GM21360 (cell line): Measurements from ENCODE around the gene KCNK5.

ENCODE experiments used
- ATAC-seq: cut with Tn5 transposase; IDR thresholded peaks from one replicate; pipeline ENCODE4 v1.9.1; 2021; ENCODE audit warnings: mild to moderate bottlenecking, moderate library complexity; ENCODE audit not compliant: unreplicated experiment

The KCNK5 gene

DNA sequence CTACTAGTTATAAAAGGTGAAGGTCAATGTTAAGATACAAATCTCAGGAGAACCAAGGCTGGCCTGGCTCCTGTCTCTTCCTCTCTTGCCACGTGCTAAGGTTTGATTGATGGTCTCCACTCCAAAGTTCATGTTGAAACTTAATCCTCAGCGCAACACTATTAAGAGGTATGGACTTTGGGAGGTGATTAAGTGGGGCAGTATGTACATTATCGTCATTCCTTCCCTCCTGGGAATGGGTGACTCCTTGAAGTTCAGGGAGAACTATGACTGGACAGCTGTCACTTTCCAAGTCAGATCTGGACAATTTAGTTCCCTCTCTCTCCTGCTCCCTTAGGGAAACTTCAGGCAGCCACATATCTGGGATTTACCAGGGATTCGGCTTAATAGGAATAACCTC, 50.5 kb downstream of the KCNK5 start:
- ATAC-seq, result no peak

DNA sequence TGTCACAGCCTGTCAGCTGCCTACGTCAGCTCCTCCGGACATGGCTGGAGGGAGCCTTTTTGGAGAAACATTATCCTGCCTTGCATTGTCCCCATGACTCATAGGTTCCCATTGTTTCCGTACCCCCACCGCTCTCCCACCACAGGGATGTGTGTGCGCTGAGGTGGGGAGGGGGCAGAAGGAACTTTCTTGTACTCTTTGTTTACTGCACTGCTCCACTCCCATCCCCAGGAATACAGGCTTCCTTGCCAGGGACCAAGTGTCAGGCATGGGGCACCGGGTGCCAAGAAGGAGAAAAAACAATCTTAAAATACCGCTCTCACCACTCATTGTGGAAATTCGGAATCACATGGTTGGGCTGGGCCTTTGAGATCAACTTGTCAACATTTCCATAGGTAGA, 51.0 kb downstream of the KCNK5 start:
- no peak for ATAC-seq

DNA sequence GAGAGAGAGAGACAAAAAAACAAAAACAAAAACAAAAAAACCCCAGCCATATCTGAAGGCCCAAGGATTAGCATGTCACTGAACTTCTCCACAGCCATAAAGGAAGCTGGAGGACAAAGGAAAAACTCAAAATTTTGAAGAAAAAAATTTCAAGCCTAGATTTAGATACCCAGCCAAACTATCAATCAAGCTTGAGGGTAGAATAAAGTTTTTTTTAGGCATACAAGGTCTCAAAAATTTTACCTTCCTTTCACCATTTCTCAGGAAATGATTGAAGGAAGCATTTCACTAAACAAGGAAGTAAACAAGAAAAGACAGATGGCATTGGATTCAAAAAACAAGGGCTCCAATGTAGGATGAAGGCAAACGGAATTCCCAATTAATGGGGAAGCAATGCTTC, 52.1 kb downstream of the KCNK5 start:
- no peak for ATAC-seq

DNA sequence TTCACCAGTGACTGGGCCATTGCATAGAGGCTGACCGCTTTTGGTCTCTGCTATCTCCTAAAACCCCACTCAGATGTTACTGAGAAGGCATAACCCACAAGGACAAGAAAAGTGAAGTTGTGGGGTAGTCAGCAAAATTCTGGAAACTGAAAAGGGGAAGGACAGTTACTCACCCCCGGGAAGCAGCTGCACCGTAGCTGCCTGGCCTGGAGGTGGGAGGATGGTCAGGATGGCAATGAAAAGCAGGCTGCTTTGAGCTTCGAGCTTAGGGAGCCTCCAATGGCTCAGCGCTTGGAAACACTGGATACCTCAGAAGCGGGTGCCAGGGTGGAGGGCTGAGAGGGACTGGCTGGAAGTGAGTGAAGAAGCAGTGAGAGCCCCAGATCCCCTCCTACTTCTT, 56.0 kb downstream of the KCNK5 start:
- ATAC-seq, result no peak

DNA sequence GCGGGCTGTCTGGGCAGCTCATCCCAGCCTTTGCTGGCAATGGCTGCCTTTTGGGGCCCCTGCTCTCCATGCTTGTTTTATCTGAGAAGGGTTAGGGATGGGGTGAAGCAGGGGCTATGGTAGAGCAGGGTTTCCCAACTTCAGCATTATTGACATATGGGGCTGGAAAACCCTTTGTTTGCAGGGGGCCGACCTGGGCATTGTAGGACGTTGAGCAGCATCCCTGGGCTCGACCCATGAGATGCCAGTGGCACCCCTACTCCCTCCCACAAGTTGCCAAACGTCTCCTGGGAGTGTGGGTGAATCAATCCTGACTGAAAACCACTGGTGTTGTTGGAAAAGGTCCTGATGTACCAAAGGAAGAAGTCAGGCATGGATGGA, 56.9 kb downstream of the KCNK5 start:
- no peak for ATAC-seq

DNA sequence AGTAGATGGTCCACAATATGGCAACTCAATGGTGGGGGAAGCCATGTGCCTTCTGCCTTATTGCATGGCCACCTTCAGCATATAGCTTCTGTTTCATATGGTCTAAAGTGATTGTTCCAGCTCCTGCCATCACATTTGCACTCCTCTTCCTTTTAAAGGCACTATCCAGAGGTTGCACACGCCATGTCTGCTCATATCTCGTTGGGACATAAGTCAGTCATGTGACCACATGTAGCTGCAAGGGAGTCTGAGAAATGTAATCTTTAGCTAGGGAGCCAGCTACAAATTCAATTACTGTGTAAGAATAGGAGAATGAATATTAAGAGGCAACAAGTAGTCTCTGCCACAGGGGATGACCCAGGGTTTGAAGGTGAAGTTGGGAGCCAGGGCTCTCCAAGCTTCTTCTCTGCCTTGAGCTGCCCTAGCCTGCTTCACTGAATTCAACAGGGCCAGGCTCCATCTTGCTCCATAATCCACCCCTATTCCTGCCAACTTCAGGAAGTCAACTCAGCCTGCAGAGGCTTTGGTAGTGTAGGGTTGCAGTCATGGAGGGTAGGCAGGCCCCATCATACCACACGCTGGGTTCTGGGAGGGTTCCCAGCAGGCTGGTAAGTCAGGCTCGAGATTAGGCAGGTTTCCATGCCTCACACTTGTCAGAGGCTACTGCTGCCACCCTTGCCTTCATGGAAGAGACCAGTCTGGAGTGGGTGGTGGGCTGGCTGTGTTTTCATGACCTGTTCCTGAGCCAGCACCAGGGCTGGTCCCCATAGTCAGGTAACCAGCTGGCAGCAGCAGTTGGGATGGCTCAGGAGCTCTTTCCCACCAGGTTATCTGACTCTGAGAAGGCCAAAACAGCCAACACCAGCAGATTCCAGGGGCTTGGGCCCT, 57.5 kb downstream of the KCNK5 start:
- ATAC-seq, result no peak

DNA sequence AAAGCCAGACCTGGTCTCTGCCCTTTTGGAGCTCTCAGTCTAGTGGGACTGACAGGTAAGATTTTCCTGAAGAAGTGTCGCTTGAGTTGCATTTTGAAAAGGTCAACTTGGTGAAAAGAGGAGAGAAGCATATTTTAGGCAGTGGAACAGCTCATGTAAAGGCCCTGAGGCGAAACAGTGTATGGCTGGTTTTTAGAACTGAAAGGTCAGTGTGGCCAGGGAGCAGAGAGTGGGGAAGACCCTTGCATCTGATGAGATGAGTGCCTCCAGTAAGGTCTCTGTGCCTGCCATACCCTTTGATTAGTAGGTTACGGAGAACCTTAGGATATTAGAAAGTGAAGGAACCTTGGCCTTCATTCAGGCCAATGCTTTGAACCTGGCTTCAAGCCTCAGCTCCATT, 58.4 kb downstream of the KCNK5 start:
- no peak for ATAC-seq

DNA sequence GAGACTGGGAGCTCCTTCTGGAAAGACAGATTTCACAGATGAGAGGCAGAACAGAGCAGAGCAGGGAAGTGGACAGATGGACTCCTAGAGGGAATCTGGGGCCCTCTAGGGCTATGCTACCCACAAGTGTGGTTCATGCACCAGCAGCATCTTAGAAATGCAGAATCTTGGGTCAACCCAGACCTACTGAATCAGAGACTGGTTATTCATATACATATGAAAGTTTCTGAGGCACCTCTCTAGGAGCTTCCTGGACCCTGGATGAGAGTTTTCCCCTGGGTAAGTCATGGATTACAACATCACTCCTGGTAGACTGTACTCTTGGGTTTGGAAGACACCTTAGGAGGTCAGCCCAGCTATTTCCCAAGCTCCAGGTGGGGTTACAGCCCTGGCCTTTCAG, 58.9 kb downstream of the KCNK5 start:
- ATAC-seq, result no peak

DNA sequence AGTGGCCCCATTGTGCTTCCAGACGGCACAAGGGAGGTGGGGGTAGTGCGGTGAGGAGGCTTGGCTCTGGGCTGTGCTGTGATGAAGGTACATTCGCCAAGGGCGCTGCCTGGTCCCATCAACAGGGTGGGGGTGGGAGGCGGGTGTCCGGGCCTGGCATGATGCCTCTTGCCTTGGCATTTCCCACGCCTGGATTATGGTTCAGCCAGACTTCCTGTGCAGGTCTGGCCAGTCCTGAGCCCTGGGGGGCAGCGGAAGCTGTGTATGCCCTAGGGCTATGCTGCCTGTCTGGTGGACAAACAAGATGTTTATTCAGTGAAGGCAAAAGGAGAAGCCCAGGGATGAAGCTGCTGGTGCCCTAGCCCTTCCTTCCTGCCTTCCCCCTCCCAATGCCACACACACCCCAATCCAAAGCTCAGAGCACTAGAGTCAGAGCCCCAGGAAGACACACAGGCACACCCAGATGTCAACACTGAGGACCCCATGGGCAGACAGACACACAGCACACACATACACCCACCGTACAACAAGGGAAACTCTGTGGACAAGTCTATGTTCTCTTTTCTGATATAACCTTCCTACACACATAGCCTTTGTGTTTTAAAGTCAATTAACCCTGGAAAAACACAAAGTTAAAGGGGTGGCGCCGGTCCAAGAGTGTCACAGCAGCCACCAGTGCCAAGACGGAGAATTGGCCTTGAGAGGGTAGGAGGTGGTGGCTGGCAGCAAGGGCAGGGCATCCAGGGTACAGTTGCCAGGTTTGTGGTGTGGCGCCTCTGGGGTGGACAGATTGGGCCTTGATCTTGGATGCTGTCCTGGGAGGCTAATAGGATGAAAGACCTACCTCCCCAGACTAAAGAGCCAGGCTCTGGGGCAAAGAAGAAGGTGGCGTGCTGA, 59.6 kb downstream of the KCNK5 start:
- ATAC-seq, result no peak

DNA sequence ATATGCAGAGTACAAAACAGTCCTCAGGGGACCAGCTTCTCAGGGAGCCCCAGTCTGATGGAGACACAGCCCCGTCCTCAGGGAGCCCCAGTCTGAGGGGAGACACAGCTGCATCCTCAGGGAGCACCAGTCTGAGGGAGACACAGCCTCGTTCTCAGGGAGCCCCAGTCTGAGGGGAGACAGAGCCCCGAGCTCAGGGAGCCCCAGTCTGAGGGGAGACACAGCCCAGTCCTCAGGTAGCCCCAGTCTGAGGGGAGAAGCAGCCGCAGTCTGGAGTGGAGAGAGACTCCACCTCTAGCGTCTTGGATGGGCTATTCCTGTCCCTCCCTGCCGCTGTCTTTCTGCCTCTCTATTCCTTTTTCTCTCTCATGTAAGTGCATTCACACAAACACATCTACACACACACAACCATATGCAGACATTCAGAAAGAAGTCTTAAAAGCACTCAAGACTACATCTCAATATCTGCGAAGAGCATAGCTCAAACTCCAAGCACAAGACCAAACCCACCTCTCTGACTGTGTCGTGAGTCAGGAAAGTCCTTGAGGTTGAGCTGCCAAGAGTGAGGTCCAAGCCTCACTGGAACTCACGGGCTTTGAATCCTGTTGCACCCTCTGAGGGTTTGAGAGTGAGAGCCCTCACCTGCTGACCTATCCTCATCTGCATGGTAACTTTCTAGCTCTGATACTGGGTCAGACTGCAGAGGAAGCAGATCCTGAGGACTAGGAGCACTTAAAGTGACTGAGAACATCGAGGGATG, 61.2 kb downstream of the KCNK5 start:
- no peak for ATAC-seq

DNA sequence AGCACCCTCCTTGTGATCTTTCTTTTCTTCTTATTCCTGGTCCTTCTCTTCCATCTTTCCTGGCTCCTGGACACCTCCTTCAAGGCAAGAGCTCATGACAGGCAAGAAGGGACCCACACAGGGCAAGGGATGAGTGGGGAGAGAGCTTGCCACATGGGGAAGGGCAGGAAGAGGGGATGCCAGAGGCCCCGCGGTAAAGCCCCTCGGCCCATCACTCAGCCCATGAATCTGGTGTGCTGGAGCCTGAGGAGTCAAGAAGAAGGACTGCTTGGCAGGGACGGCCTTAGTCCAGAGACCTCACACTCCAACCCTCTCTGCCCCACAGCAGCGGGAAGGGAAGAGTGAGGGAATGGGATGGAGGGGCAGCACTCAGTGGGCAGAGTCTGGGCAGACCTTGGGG, 62.0 kb downstream of the KCNK5 start:
- ATAC-seq, result no peak

DNA sequence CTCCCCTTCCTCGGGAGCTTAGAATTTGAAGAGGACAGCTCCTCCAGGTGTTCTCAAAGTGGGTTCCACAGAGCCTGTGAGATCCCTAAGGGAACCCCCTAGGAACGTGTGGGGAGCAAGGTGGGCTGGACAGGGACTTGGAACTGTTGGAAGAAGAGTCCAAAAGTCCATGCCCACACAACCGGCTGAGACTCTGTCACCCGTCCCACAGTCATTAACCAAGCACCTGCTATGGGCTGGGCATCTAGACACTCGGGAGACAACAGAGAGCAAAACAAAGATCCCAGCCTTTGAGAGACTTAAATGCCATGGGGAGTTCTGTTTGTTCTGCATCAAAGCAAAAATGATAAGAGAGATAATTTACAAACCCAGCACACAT, 62.4 kb downstream of the KCNK5 start:
- no peak for ATAC-seq

DNA sequence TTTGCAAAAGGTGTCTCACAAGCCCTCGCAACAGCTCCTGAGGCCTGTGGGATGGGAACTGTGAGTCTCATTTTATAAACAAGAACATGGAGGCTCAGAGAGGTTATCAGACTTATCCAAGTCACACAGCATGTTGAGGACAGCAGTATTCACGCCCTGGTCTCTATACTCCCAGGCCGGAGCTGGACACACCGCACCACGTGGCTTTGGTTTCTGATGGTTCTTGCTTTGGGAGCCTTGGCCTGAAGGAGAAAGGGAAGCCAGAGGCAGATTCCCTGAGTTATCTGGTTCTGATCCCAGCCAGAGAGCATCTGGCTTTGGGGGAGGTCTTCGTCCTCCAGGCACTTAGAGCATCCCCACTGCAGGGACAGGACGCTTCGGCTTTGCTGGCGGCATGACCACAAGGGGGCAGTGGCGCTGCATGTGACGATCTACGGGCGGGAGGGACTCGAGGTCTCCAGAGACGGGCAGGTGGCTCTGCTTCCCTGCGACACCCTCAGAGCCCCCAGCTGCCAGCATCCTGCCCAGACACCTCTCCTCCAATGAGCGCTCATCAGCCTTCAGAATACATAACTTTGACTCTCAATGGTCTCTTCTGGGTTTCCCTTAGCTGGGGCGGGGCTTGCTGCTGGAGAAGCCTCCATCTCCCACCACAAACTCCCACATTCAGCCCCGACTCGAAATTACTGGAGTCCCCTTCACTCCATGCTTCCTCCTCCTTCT, 62.9 kb downstream of the KCNK5 start:
- no peak for ATAC-seq

DNA sequence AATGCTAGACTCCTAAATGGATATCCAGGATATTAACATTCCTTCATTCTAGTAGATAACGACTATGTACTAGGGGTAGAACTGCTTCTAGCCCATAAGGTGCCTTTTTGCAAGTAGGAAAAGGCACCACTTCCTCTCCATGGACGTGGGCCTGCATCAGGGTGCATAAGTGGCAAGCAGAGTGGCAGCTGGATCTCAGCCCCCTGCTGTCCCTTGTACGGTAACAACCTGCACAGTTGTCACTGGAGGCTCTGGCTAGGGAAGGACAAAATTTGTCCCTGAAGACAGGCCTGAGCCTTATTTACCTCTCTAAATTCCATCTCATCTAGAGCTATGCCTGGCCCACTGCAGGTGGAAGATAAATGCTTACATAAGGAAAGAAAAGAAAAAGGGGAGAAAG, 71.8 kb downstream of the KCNK5 start:
- ATAC-seq, result no peak

DNA sequence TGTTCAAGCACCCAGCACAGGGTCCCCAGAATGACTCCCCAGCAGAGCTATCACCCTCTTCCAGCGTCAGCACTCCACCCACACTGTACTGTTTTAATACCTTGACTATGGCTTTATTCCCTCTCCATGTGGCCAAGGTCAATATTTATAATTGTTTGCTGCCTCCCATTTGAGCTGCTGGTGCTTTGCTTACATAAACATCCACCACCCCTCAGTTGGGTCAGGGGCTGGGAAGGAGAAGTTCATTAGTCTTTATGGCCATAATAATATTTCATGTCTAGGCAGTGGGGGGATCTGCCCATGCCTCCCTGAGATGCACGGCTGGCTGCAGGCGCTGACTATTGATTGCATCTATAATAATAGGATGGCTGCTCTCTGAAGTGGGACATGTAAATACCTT, 72.5 kb downstream of the KCNK5 start:
- ATAC-seq, result no peak

DNA sequence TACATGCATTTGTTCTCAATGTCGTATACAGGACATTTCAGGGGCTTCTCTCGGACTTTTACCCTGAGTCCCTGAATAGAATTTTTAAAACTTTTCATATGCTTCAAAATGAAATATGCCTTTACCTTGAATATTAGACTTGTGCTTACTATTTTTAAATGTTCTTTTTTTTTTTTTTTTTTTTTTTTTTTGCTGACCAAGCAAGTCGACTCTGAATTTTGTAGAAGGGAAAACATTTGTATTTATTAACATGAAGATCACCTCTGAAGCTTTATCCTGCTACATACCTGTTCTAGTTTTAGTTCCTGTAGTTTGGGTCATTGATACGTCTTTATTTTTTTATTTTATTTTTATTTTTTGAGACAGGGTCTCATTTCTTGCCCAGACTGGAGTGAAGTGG, 74.6 kb downstream of the KCNK5 start:
- ATAC-seq, result no peak

DNA sequence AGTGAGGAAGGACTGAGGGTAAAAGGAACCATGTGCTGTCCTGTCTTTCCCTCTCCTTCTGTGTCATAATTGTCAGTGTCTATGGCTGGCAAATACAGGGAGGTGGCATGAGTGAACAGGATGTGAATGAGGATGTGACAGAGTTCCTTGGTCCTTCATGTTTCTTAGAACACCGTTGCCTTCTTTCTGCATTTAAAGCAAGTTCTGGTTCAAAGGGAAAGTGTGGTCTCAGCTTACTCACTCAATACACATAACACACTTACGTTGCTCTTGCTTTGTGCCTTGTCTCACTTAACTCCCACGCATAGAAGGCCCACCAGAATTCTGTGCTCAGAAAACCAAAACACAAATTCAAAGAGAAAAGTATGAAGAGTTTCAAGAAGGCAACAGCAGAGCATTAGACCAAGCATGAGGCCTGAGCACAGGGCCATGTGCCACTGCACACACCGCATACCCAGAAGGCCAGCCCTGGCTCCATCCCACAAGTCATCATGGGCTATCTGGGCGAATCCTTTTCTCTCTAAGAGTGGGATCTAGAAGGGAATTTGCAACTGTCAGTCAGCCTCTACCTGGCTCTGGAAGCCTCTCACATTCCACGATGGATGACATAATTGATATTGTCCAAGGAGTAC, 75.4 kb downstream of the KCNK5 start:
- ATAC-seq, result no peak

DNA sequence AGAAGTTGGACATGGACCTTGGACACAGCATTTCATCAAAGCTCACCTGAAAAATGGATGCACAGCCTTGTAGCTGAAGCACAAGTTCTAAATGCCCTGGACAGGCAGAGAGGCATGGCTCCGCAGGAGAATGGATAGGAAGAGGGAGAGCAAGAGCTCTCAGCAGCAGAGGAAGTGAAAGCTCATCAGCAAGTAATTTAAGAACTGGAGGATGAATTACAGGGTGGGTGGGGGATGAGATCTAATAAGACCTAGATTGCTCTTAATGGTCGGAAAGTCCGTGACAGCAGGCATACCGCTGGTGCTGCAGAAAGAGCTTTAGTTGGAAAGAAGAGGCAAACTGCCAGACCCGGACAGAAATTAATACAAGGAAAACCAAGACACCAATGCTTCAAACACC, 77.0 kb downstream of the KCNK5 start:
- ATAC-seq, result no peak

DNA sequence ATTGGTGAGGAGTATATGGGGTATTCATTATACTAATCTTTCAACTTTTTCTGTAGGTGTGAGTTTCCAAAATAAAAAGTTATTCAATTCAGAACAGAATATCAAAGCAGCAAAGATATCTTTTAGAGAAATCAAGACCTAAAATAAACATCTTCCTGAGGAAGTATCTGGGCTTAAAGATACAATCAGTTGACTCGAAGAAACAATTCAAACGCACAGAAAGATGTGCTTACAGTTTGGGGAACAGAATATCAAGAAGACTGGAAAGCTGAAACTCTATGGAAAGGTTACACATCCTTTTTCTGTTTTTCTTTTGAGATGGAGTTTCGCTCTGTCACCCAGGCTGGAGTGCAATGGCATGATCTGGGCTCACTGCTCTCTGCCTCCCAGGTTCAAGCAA, 78.1 kb downstream of the KCNK5 start:
- no peak for ATAC-seq

DNA sequence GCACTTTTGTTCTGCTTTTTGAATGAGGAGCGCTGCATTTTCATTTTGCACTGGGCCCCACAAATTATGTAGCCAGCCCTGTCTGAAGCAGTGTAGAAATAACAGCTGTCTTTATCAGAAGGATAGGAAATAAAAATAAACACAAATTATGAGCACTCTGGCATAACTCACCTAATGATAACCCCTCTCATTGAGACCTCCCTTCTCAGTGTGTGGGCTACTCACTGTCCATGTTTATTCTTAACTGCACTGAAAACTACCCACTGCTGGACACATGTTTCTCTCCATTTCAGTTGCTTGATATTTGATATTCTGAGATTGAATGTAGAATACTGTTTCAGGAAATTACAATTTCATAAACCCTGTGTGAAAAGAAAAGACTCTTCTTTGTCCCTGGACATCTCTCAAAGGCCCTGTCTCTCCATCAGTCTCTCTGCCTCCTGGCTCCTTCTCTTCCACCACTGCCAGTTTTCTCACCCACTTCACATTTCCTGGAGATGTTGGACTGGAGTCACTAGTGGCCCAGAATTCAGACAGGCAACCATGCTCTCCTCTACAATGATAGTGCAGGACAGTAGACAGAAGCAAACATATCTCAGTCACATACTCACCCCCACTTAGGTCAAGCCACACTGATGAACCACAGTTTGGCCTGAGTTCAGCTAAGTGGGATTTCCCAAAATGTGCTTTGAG, 84.6 kb downstream of the KCNK5 start:
- no peak for ATAC-seq
